ENCODE measurements around the gene CT47C1. TPM values are rescaled to one million over a fixed set of nuclear protein-coding genes. Genes with fewer than 3 reads are reported as not detected.
"Not testable (repeated sequence)": the region's sequence is repeated elsewhere in the genome, so short reads cannot be mapped to it uniquely, and the experiment has no call there.

CT47C1 gene
- not detected in 2 replicates for total RNA-seq (2022)
- not detected for Bru-seq, nascent RNA
- BruChase-seq, experiment 1, labeled RNA remaining after a 6-hour chase, result percentile 11 among the genes with signal in this experiment
- BruChase-seq, experiment 2, labeled RNA remaining after a 2-hour chase, result not detected
- long read RNA-seq, result 0 reads

DNA sequence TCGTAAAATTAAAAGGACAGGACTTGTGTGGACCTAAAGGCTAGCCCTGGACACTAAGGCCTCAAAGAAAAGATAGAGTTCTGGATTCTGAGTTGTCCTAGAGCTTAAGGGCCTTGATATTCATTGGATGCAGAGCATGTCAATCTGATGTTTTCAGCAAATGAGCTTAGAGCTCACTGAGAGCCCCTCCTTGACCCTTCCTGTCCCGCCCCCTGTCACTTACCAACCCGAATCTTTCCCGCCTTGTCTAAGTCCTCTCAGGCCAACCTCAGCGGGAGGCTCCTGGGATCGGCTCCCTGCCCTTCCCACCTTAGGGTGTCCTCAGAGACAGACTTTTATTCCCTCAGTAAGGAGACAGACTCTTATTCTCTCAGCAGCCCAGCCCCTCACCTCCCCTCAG lies at the start of gene CT47C1:
Gene CT47C1 (plus strand): TSS at position 250 of the 400 bp plus-strand sequence. CDS start 233 bp downstream, outside the sequence.
- Mint-ChIP-seq H3K4me1 (ENCODE audit: low read depth, unreplicated experiment) (no peaks in the 10 kb centered on the region), H3K27ac (ENCODE audit: unreplicated experiment) (no peak within 1 kb of the TSS), H3K4me3 (ENCODE audit: low read depth, unreplicated experiment) (no peak within 1 kb of the TSS), H3K27me3 (ENCODE audit: unreplicated experiment) (peaks cover 27% of the 10 kb centered on the region), H3K36me3 (ENCODE audit: insufficient read depth, unreplicated experiment) (no peaks in the 10 kb centered on the region), H3K9me3 (ENCODE audit: low read depth, unreplicated experiment) (no peaks in the 10 kb centered on the region)
- CTCF ChIA-PET, result no interaction called here
- TF ChIP-seq, protein P1, sequence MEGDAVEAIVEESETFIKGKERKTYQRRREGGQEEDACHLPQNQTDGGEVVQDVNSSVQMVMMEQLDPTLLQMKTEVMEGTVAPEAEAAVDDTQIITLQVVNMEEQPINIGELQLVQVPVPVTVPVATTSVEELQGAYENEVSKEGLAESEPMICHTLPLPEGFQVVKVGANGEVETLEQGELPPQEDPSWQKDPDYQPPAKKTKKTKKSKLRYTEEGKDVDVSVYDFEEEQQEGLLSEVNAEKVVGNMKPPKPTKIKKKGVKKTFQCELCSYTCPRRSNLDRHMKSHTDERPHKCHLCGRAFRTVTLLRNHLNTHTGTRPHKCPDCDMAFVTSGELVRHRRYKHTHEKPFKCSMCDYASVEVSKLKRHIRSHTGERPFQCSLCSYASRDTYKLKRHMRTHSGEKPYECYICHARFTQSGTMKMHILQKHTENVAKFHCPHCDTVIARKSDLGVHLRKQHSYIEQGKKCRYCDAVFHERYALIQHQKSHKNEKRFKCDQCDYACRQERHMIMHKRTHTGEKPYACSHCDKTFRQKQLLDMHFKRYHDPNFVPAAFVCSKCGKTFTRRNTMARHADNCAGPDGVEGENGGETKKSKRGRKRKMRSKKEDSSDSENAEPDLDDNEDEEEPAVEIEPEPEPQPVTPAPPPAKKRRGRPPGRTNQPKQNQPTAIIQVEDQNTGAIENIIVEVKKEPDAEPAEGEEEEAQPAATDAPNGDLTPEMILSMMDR (IDR thresholded peaks at IDR 0.05; ENCODE audit: unreplicated experiment), result no peak
- BruUV-seq (replicated peaks), result no TSS peak
- DNase-seq, result no peak
- intact Hi-C loops (cut with micrococcal nuclease; ENCODE audit: unreplicated experiment), result no loop called here

DNA sequence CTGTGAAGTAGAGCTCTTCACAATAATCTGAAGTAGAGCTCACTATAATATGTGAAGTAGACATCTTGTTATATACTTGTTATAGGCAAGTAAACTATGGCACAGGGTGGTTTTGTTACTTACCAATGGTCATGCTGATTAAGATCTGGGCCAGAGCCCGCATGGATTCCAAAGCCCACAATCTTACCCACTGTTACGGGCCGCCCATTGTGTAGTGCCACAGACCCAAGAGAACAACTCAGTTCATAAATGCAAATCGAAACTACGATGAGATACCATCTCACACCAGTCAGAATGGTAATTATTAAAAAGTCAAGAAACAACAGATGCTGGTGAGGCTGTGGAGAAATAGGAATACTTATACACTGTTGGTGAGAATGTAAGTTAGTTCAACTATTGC lies 46.9 kb upstream of the CT47C1 start:
- Mint-ChIP-seq H3K9me3 (ENCODE audit: low read depth, unreplicated experiment) (no peaks in the 10 kb centered on the region), H3K4me1 (ENCODE audit: low read depth, unreplicated experiment) (no peaks in the 10 kb centered on the region), H3K27me3 (ENCODE audit: unreplicated experiment) (peaks cover under 1% of the 10 kb centered on the region), H3K36me3 (ENCODE audit: insufficient read depth, unreplicated experiment) (no peaks in the 10 kb centered on the region), H3K27ac (ENCODE audit: unreplicated experiment) (no peak overlapping the region), H3K4me3 (ENCODE audit: low read depth, unreplicated experiment) (no peak overlapping the region)
- CTCF ChIA-PET, result no interaction called here
- no TSS peak for BruUV-seq (replicated peaks)
- intact Hi-C loops (cut with micrococcal nuclease; ENCODE audit: unreplicated experiment), result no loop called here
- DNase-seq, result no peak
- TF ChIP-seq, protein P1 (IDR thresholded peaks at IDR 0.05; ENCODE audit: unreplicated experiment), result no peak

DNA sequence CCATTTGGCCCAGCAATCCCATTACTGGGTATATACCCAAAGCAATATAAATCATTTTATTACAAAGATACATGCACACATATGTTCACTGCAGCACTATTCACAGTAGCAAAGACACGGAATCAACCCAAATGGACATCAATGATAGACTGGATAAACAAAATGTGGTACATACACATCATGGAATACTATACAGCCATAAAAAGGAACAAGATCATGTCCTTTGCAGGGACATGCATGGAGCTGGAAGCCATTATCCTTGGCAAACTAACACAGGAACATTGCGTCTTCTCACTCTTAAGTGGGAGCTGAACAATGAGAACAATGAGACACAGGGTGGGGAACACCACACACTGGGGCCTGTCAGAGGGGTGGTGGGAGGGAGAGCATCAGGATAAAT lies 46.4 kb upstream of the CT47C1 start:
- H3K4me1 Mint-ChIP-seq (ENCODE audit: low read depth, unreplicated experiment); H3K36me3 Mint-ChIP-seq (ENCODE audit: insufficient read depth, unreplicated experiment); CTCF ChIA-PET; DNase-seq; BruUV-seq (replicated peaks); intact Hi-C loops (cut with micrococcal nuclease; ENCODE audit: unreplicated experiment); H3K27ac Mint-ChIP-seq (ENCODE audit: unreplicated experiment); H3K4me3 Mint-ChIP-seq (ENCODE audit: low read depth, unreplicated experiment); H3K27me3 Mint-ChIP-seq (ENCODE audit: unreplicated experiment); H3K9me3 Mint-ChIP-seq (ENCODE audit: low read depth, unreplicated experiment): not testable (repeated sequence)

DNA sequence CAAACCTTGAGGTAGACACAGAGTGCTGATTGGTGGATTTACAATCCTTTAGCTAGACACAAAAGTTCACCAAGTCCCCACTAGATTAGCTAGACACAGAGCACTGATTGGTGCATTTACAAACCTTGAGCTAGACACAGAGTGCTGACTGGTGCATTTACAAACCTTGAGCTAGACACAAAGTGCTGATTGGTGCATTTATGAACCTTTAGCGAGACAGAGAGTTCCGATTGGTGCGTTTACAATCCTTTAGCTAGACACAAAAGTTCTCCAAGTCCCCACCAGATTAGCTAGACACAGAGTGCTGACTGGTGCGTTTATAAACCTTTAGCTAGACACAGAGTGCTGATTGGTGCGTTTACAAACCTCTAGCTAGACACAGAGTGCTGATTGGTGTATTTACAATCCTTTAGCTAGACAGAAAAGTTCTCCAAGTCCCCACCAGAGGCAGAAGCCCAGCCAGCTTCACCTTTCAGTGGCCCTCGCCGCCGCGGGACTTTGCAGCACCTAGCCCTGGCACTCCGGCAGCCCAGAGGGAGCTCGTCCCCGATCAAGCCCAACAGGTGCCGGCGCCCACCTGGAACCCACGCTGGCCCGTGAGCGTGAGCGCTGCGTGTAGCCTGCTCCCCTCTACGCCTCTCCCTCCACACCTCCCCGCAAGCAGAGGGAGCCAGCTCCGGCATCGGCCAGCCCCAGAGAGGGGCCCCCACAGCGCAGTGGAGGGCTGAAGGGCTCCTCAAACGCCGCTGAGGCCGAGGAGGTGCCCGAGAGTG lies 44.6 kb upstream of the CT47C1 start:
- peaks cover 16% of the 10 kb centered on the region for H3K27me3 Mint-ChIP-seq (ENCODE audit: unreplicated experiment)
- intact Hi-C loops (cut with micrococcal nuclease; ENCODE audit: unreplicated experiment); H3K4me1 Mint-ChIP-seq (ENCODE audit: low read depth, unreplicated experiment); H3K36me3 Mint-ChIP-seq (ENCODE audit: insufficient read depth, unreplicated experiment); BruUV-seq (replicated peaks); H3K4me3 Mint-ChIP-seq (ENCODE audit: low read depth, unreplicated experiment); DNase-seq; CTCF ChIA-PET; H3K9me3 Mint-ChIP-seq (ENCODE audit: low read depth, unreplicated experiment); H3K27ac Mint-ChIP-seq (ENCODE audit: unreplicated experiment): not testable (repeated sequence)

DNA sequence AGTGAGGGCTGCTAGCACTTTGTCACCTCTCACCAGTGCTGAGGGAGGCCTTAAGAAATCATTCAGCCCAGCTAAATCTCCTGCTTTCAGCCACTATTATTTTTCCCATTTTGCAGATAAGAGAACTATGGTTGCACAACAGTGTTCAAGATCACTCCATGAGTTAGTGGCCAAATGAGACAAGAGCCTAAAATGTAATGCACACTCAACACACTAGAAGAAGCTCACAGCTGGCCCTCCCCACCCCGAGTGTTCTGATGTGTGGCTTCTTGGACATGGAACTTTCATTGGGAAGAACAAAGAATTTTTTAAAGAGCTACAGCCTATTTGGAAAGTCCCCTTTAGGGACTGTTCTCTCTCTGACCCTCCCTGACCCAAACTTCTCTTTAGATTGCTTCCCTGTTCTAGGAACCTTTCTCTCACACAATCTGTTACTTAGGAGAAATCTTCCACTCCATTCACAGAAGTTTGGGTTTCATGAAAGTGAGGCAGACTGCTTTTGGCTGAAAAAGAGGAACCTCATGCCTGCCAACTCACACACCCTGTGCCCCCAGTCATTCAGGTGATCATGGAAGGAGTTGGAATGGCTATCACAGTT lies 44.0 kb upstream of the CT47C1 start:
- peaks cover 22% of the 10 kb centered on the region for H3K27me3 Mint-ChIP-seq (ENCODE audit: unreplicated experiment)
- no peaks in the 10 kb centered on the region for H3K36me3 Mint-ChIP-seq (ENCODE audit: insufficient read depth, unreplicated experiment)
- CTCF ChIA-PET, result no interaction called here
- intact Hi-C loops (cut with micrococcal nuclease; ENCODE audit: unreplicated experiment), result no loop called here
- H3K4me1 Mint-ChIP-seq (ENCODE audit: low read depth, unreplicated experiment), result no peaks in the 10 kb centered on the region
- H3K9me3 Mint-ChIP-seq (ENCODE audit: low read depth, unreplicated experiment), result no peaks in the 10 kb centered on the region
- BruUV-seq (replicated peaks), result no TSS peak
- TF ChIP-seq, protein P1 (IDR thresholded peaks at IDR 0.05; ENCODE audit: unreplicated experiment), result no peak
- H3K27ac Mint-ChIP-seq (ENCODE audit: unreplicated experiment), result no peak overlapping the region
- no peak for DNase-seq
- no peak overlapping the region for H3K4me3 Mint-ChIP-seq (ENCODE audit: low read depth, unreplicated experiment)

DNA sequence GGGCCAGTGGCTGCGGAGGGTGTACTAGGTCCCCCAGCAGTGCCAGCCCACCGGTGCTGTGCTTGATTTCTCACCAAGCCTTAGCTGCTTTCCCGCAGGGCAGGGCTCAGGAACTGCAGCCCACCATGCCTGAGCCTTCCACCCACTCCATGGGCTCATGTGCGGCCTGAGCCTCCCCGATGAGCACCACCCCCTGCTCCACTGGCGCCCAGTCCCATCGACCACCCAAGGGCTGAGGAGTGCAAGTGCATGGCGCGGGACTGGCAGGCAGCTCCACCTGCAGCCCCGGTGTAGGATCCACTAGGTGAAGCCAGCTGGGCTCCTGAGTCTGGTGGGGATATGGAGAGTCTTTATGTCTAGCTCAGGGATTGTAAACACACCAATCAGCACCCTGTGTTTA lies 43.1 kb upstream of the CT47C1 start:
- H3K9me3 Mint-ChIP-seq (ENCODE audit: low read depth, unreplicated experiment); H3K4me3 Mint-ChIP-seq (ENCODE audit: low read depth, unreplicated experiment); BruUV-seq (replicated peaks); H3K27ac Mint-ChIP-seq (ENCODE audit: unreplicated experiment); H3K36me3 Mint-ChIP-seq (ENCODE audit: insufficient read depth, unreplicated experiment); H3K4me1 Mint-ChIP-seq (ENCODE audit: low read depth, unreplicated experiment); DNase-seq; intact Hi-C loops (cut with micrococcal nuclease; ENCODE audit: unreplicated experiment): not testable (repeated sequence)
- CTCF ChIA-PET, result interaction anchor here (0.6 kb wide), 1 partner anchor 98 kb away, joined by 5 read pairs; no protein-coding TSS in a partner anchor
- peaks cover 28% of the 10 kb centered on the region for H3K27me3 Mint-ChIP-seq (ENCODE audit: unreplicated experiment)

All from Calu3 (cell line).